ENCODE results near the gene ZNF750.

GRCh38 chr17:82831818-82832200, 8.0 kb downstream of the ZNF750 start:
- no peak for TF ChIP-seq CTCF (IDR thresholded peaks at IDR 0.05)
- TF ChIP-seq POLR2A (IDR thresholded peaks at IDR 0.05): no peak
- TF ChIP-seq EP300 (IDR thresholded peaks at IDR 0.05): no peak

Measured in tibial nerve (tissue), 4 donors.